Measurements from ENCODE around the gene FAM118B.
A peak's percentile ranks its signal among the peaks of the same experiment; 100 is the strongest.
"Not testable (repeated sequence)": the region's sequence is repeated elsewhere in the genome, so short reads cannot be mapped to it uniquely, and the experiment has no call there.

FAM118B gene

GRCh38 chr11:126219547-126219946 is 8.0 kb downstream of the FAM118B start:
- DNase-seq, result no peak

- no peak for DNase-seq
Observed at GRCh38 chr11:126224647-126225294, 13.2 kb downstream of the FAM118B start.

GRCh38 chr11:126225295-126225665 is 13.7 kb downstream of the FAM118B start:
- DNase-seq, result no peak

GRCh38 chr11:126226334-126227084 is 14.9 kb downstream of the FAM118B start:
- DNase-seq, result no peak

- no peak for DNase-seq
Observed at GRCh38 chr11:126229858-126230540, 18.4 kb downstream of the FAM118B start.

- no peak for DNase-seq
Observed at GRCh38 chr11:126231725-126232459, 20.3 kb downstream of the FAM118B start.

GRCh38 chr11:126232683-126233082 is 21.1 kb downstream of the FAM118B start:
- DNase-seq, result no peak

- no peak for DNase-seq
Observed at GRCh38 chr11:126233391-126233790, 21.8 kb downstream of the FAM118B start.

GRCh38 chr11:126246636-126247035 is 35.1 kb downstream of the FAM118B start:
- no peak for DNase-seq

- no peak for DNase-seq
Observed at GRCh38 chr11:126253265-126253664, 41.7 kb downstream of the FAM118B start.

- no peak for DNase-seq
Observed at GRCh38 chr11:126254819-126255218, 43.2 kb downstream of the FAM118B start.

- DNase-seq, result not testable (repeated sequence)
Observed at GRCh38 chr11:126255507-126255906, 43.9 kb downstream of the FAM118B start.

GRCh38 chr11:126256216-126256615 is 44.6 kb downstream of the FAM118B start:
- DNase-seq, result no peak

- DNase-seq, result no peak
Observed at GRCh38 chr11:126257144-126257543, 45.6 kb downstream of the FAM118B start.

- no peak for DNase-seq
Observed at GRCh38 chr11:126257764-126258163, 46.2 kb downstream of the FAM118B start.

- no peak for DNase-seq
Observed at GRCh38 chr11:126262216-126262615, 50.6 kb downstream of the FAM118B start.

GRCh38 chr11:126263489-126263888 is 51.9 kb downstream of the FAM118B start:
- DNase-seq, result no peak

- DNase-seq, result no peak
Observed at GRCh38 chr11:126265811-126266210, 54.2 kb downstream of the FAM118B start.

- no peak for DNase-seq
Observed at GRCh38 chr11:126267650-126268049, 56.1 kb downstream of the FAM118B start.

- DNase-seq, result no peak
Observed at GRCh38 chr11:126268361-126268707, 56.8 kb downstream of the FAM118B start.

GRCh38 chr11:126268708-126269579 is 57.4 kb downstream of the FAM118B start, which contains the start of the genes FOXRED1 and SRPRA:
FOXRED1 (plus strand) TSS chr11:126269154; CDS start chr11:126269207, 53 bp downstream.
SRPRA (minus strand) TSS chr11:126268895; CDS start chr11:126268804, 91 bp downstream.
- DNase-seq, result peak; percentile 100

- DNase-seq, result no peak
Observed at GRCh38 chr11:126277322-126277721, 65.7 kb downstream of the FAM118B start.

Measured in central memory CD4-positive, alpha-beta T cell (primary cell).